Right lung (tissue), 5 donors: ENCODE data around the gene LRMDA. TPM values are rescaled to one million over a fixed set of nuclear protein-coding genes. Genes with fewer than 3 reads are reported as not detected.

Source experiments
- DNase-seq, 2 donors: peaks; one replicate each; pipeline ENCODE4 v3.0.0-alpha.2; 2013
- polyA plus RNA-seq, 5 donors: library from polyadenylated mRNA; unstranded; fragments of 120-200 nt; gene quantifications; one replicate each; pipeline versions ENCODE4 v1.2.1 to v1.2.3, GENCODE V29; 2013; ENCODE audit warnings: inconsistent platforms in 1 of 5, low replicate concordance in 1 of 5; ENCODE audit not compliant: insufficient read length in 5 of 5, insufficient read depth in 1 of 5

The LRMDA gene
- polyA plus RNA-seq, 5 donors = 13.4 to 23.1 (median 19.1) TPM

DNA sequence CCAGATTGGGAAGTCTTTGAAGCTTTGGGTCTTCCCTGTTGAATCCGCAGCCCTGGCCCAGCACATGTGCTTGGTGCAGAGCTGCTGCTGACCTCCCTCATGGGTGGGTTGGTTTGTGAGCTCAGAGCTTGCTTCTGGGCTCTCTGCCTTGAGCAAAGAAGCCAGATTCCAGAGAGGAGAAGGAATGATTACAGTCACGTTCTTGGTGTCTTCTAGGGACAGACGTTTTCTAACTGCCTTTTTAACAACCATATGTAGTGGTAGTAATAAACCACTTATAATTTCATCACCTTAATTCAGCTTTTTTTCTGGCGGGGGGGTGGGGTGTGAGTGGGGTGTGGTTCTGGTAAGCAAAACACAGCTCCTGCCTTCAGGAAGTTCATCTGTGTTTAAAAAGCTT lies 39.5 kb downstream of the LRMDA start:
- DNase-seq = no peak

GRCh38 chr10:75472685-75473084 lies 41.3 kb downstream of the LRMDA start:
- no peak for DNase-seq

DNA sequence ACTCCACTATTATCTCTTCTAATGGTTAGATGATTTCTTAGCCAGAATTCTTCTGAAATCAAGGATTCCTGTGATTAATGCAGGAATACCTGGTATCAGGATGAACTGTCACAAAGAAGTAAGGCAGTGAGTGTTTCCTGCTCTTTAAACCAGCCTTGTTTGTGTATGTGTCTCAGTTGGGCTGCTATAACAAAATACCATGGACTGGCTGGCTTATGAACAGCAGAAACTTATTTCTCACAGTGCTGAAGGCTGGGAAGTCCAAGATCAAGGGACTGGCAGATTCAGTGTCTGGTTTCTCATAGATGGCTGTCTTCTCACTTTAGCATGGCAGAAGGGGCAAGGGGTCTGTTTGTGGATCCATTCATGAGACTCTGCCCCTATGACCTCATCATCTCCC lies 42.7 kb downstream of the LRMDA start:
- DNase-seq = no peak

- no peak for DNase-seq
Observed at GRCh38 chr10:75475460-75476182, 44.2 kb downstream of the LRMDA start.

DNA sequence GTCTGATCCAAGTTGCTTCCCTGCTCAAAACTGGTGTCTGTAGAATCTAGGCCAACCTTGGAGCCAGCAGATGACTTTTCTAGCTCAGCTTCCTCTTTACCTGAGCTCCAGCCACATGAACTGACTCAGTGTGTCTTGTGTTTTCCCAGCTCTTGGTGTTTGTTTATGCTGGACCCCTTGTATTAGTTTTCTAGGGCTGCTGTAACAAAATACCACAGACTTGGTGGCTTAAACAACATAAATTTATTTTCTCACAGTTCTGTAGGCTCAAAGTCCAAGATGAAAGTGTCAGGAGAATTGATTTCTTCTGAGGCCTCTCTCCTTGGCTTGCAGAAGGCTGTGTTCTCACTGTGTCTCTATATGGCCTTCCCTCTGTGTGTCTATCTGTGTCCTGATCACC lies 45.1 kb downstream of the LRMDA start:
- DNase-seq = no peak

DNA sequence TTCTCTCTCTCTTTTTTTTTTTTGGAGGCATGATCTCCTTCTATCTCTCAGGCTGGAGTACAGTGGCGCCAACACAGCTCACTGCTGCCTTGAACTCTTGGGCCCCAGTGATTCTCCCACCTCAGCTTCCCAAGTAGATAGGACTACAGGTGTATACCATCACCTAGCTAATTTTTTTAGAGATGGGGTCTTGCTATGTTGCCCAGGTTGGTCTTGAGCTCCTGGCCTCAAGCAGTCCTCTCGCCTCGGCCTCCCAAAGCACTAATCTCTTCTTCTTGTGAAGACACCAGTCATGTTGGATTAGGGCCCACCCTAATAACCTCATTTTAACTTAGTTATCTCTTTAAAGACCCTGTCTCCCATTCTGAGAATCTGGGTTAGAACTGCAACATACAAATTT lies 45.6 kb downstream of the LRMDA start:
- no peak for DNase-seq

DNA sequence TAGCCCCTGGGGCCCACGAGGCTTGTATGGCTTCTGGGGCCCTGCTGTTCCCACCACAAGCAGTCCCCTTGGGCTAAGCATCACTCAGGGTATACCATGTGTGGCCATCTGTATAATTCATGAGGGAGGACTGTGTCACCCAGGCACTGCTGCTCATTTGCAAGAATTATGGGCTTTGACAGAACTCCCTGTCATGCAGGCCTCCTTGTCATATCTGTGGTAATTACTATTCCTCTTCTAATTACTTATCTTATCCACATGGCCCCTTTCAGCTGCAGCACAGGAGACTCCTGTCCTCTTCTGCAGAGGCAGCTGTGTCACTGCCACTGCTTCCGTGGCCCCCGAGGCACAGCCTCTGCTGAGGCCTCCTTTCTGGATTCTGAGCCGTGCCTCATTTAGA lies 46.3 kb downstream of the LRMDA start:
- no peak for DNase-seq

GRCh38 chr10:75480374-75480773 lies 49.0 kb downstream of the LRMDA start:
- DNase-seq = no peak

DNA sequence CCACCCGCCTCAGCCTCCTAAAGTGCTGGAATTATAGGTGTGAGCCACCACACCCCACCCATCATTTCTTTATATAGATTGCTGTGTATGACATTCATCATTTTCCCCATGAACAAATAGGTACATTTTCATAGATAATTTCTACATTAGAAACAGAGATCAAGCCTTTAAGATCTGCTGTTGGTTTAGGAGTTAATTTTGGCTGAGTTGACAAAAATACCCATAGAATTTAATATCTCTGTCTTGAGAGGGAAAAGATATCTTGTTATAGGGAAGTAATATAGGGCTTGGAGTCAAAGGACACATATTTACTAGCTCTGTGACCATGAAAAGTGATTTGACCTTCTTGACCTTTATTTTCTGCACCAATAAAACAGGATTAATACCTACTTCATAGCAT lies 51.8 kb downstream of the LRMDA start:
- no peak for DNase-seq

DNA sequence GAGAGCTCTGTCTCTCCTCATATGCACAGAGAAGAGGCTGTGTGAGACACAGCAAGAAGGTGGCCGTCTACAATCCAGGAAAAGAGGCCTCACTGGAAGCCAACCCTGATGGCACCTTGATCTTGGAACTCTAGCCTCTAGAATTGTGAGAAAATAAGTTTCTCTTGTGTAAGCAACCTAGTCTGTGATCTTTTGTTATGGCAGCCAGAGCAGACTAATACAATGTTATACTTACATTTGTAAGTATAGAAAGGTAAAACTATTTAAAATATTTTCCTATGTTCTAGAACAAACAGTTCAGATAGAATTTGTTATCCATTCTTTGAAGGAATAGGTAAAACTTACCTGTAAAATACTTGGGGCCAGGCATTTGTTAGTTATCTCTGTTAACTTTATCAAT lies 53.3 kb downstream of the LRMDA start:
- DNase-seq = no peak

DNA sequence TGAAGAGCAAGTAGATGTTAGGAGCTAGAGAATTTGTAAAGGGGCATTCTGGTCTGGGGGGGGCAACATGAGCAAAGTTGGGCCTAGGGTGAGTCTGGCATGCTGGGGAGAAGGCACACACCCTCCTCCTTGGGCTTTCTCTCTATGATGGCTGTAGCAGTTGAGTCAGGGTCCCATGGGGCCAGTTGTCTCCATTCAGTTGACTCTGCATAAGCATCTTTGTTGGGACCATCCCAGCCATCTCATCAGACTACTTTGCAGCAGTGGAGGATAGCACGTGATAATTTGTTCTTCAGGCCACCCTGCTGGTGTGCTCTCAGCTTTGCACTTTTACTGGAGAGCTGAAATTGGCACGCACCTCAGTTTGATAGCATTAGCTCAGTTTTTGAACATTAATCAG lies 55.2 kb downstream of the LRMDA start:
- DNase-seq = no peak

GRCh38 chr10:75487087-75487754 lies 55.8 kb downstream of the LRMDA start:
- no peak for DNase-seq

- no peak for DNase-seq
Observed at GRCh38 chr10:75487755-75488125, 56.3 kb downstream of the LRMDA start.

DNA sequence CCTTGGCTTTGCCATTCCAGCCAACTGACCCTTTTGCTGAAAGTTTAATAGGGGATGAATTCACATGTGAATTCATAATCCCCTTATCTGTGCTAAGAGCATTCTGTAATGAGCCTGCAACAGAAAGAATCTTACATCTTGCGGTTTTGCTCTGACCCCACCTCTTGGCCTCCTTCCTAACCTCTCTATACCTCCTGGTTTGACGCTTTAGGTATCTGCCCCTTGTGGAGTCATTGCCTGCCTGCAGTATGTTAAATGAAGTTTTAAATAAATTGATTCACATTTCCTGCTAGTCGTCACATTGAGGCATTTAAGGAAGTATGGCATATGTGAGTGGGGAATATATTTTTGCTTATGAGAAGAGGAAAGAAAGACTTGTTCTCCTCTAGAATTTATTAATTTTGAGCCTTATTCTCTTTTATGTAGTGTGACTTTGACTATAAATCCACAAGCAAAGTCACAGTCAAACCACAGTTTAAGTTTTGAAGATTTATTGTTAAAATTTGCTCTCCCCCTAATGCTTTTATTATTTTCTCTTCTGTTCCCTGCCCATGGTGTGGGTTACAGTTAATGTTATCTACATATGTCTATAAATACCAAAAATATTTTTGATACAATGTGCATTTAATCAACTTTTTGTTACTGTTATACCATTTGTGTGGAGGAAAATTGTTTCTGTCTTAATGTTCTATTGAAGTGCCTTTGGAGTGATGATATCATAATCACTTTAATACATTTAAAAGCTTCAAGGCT lies 60.9 kb downstream of the LRMDA start:
- DNase-seq = no peak

GRCh38 chr10:75493464-75493863 lies 62.0 kb downstream of the LRMDA start:
- DNase-seq = no peak

GRCh38 chr10:75495434-75496190 lies 64.2 kb downstream of the LRMDA start:
- DNase-seq = no peak

- no peak for DNase-seq
Observed at GRCh38 chr10:75496191-75496567, 64.8 kb downstream of the LRMDA start.

DNA sequence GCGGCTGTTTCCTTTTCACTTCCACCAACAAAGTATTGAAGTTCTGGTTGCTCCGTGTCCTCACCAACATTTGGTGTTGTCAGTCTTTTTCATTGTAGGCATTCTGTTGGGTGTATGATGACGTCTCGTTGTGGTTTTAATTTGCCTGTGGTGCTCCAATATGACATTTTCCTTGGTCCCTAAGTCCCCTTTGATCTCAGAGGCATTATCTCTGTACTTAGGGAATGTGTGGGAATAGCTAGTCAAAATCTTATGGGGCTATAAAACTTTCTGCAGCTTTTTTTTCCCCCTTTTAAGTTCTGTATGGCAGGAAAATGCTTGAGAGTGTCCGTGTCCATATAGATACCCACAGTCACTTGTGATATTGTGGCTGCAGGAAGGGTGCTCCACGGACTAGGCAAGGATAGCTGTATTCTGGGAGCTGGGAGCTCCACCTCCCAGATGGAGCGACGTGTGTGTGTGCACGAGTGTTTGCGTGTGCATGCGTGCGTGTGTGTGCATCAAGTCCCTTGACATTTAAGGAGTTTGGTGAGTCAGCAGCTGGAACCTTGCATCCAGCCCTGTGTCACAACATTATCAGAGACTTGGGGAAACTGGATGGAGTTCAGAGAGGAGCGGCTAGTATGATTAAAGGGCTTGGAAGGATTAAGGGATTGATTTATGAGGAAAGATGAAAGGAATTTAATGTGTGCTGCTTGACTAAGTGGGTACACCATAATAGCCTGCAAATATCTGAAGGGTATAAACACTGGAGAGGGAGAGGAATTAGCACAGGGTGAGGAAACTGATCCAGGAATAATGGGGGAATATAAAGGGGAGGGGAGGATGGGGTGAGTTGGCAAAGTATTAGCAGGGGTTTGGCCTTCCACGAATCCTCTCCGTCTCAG lies 66.8 kb downstream of the LRMDA start:
- peak; percentile 80 to 85 for DNase-seq

- no peak for DNase-seq
Observed at GRCh38 chr10:75498884-75499350, 67.5 kb downstream of the LRMDA start.

GRCh38 chr10:75499556-75500160 lies 68.2 kb downstream of the LRMDA start:
- no peak for DNase-seq

DNA sequence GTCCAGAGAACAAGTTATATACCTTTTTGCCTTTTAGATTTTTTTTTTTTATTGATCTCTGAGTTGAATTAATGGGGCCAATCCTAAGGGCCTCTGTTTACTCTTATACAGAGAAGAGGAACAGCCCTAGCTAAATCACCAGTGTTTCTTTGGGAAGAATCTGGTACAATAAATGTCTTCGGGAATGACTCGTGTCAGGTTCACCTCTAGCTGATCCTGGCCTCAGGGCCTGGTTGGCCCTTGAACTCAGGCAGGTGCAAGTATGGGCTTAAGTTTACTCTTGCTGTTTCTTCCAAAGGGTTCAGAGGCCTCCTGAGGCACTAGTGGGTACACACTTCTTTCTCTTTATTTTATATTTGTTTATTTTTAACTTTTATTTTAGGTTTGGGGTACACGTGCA lies 71.0 kb downstream of the LRMDA start:
- DNase-seq = no peak
